HT1080 (cell line): Measurements from ENCODE around the gene TEC. TPM values are rescaled to one million over a fixed set of nuclear protein-coding genes. Genes with fewer than 3 reads are reported as not detected.

ENCODE experiments used
- DNase-seq: peaks from one replicate; pipeline ENCODE4 v3.0.0-alpha.2; 2015; ENCODE audit warnings: low read depth
- total RNA-seq: library from RNA; depleted of rRNA; stranded (reverse); fragments of >200 nt; shearing (Covaris generic); gene quantifications from 2 replicates; pipeline ENCODE4 v1.2.3, GENCODE V29; 2014

The TEC gene
- total RNA-seq, 1 experiment from 2014 or later: 4.1 TPM

DNA sequence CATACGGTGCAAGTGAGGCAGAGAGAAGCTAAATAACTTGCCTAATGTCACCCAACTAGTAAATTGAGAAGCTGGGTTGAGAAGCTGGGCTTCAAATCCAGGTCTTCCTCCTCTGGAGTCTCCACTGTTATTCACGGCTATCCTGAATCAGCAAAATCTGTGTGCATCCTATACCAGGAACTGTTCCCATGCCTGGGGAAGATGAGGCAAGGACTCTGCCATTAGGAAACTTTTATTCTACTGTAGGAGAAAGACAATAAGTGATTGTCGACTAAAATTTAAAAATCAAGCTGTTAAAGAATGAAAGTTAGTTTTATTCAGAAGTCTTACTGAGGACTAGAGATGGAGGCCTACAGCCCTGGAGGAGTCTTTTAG, 872 bp upstream of the TEC start:
- DNase-seq: no peak

DNA sequence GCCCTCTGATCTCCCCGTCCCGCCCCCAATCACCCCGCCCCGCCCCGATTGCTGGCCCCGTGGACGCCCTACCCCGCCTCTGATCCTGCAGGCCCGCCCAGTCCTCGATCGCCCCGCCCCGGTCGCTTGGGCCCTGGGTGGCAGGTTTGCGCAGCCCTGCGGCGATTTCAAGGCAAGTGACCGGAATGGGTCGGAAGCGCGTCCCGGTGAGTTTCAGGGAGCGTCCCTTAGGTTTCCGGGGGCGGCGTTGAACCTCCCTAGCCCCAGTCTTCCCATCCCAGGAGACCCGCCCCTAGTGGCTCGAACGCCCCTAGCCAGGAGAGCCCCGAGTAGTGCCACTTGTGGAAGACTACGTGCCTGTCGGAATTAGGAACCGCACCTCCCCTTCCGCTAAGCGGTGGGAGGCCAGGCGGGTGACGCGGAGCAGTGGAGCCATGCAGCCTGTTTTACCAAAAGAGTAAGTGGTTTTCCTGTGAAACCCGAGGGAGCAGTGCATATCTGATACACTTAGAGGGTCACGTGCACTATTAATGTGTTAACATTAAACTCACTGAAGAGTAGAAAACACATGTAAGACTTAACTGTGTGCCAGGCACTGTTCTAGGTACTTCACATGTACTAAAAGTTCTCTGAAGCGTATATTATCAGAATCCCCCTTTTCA, 354 bp upstream of the TEC start:
- DNase-seq: peak; percentile 87

DNA sequence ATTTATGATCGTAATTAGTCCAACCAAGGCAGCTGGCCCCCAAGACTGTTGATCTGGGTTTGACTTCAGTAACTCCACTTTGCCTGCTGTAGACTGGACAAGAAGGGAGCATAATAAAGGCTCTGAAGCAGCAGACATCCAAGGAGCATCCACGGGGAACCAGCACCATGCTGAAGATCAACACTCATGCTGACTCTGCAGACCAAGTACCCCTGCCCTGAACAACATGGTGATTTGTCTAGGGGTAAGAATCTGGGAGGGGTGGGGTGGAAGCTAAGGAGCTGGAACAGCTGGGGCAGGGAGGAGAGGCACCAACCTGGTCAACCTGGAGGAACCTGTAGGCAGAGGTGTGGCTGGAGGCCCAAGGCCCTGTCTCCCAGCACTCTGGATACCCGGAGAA, 2.1 kb downstream of the TEC start:
- DNase-seq: no peak

DNA sequence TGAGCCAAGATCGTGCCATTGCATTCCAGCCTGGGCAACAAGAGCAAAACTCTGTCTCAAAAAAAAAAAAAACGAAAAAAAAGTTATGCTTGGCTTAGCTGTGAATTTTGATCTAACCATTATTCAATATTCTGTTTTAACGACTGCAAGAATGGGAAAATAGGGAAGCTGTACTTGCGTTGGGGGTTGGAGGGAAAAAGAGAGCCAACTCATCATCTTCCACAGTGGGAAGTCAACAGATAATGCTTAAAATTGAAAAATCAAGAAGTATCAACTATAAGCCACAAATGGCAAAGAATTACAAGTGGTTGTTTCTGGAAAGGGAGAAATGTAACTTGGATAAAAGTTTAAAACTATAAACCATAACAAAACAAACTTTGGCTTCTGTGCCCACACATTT, 2.9 kb downstream of the TEC start:
- no peak for DNase-seq

DNA sequence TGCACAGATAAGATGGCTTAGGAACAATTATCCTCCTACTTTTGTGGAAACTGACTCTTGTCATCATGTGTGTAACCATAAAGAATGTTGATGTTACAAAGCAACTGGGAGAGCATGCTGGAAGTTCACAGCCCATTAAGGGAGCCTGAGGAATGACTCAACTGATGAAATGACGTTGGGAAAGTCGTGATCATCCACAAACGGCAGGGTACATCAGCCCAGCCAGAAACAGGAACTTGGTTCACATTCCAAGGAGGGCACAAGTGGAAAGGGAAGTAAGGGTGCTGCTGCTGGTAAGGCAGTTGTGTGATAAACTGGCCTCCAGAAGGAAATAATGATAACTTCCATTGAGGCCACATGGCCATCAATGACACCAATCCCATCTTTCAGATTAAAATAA, 6.7 kb downstream of the TEC start:
- DNase-seq: peak; percentile 52

DNA sequence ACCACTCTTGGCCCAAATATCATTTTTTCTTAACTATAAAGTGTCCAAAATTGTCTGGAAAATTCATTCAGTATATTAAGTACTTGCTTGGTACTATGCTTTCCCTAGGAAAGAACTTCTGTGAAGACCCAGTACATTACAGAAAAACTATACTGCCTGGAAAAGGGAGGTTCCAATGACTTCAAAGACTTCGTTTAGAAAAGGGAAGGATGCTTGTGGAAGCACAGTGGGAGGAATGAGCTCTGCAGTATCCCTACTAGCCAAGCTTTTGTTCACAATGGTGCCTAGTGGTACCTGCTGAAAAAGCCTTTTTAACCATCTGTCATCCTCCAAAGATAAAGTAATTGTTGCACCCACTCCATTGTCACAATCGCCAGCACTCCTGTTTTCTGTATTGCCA, 7.2 kb downstream of the TEC start:
- DNase-seq: no peak

DNA sequence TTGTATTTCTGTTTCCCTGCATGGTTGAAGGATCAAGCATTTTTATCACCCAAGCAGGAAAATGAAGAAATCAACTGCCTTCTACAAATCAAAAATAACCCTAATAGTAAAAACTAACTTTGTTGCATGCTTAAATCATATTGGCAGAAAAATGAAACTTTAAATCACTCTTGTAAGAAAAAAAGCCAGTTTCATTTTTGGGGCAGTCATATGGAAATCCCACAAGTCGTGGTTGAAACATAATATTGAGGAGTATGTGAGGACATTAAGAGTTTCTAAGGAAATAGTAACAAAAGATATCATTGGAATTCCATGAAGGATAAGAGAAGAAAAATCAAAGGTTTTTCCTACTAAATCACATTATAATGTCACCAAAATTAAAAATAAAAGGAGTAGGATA, 8.4 kb downstream of the TEC start:
- no peak for DNase-seq

DNA sequence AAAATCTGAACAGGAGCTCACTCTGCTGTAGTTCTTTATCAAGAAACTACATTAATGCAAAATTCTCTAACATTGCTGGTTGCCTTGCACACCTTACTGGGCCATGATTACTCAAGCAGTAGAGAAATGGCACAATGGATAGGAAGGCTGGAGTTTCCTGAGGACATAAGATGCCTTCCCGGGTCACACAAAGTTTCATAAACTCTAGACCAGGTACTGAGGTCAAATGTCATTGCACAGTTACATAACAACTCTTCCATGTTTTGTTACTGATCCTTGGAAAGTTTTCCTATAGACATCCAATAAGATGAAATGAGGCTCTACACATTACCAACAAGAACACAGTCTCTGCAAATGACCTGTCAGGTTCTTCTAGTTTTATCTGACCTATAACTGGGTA, 9.9 kb downstream of the TEC start:
- DNase-seq: no peak

DNA sequence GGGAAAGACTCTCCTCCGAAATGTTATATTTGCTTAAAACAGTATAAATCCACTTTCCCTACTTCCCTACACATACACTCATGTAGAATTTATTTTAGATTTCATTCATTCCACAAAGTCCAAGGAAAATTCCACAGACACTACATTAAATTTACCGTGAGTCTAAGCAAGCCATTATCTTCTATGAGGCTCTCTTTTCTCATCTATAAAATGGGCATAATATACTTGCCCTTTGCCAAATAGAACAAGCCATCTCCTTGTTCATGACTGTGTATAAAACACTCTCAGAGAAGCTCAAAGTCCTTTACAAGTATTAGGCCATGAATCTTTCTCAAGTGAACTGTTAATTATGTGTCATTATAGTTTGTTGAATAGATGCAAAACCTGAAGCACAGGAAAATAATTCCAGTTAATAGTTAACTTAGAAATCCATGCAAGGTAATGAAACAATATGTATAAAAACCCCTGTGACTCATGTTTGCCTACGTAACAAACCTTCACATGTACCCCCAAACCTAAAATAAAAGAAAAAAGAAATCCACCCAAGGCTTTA, 10.7 kb downstream of the TEC start:
- no peak for DNase-seq

DNA sequence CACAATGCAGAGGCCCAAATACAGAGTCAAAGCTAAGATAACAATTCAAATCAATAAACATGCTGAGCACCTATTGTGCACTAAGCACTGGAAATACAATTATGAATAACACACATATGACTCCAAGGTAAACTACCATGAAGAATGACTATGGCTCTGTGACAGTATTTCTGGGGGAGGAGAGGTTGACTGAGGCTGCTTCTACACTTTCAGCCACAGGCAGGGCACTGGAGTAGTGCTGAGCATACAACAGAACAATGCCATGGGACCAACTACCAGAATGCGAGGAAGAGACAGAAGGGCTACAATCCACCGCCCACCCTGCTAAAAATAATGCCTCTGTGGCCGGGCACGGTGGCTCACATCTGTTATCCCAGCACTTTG, 13.7 kb downstream of the TEC start:
- DNase-seq: no peak

DNA sequence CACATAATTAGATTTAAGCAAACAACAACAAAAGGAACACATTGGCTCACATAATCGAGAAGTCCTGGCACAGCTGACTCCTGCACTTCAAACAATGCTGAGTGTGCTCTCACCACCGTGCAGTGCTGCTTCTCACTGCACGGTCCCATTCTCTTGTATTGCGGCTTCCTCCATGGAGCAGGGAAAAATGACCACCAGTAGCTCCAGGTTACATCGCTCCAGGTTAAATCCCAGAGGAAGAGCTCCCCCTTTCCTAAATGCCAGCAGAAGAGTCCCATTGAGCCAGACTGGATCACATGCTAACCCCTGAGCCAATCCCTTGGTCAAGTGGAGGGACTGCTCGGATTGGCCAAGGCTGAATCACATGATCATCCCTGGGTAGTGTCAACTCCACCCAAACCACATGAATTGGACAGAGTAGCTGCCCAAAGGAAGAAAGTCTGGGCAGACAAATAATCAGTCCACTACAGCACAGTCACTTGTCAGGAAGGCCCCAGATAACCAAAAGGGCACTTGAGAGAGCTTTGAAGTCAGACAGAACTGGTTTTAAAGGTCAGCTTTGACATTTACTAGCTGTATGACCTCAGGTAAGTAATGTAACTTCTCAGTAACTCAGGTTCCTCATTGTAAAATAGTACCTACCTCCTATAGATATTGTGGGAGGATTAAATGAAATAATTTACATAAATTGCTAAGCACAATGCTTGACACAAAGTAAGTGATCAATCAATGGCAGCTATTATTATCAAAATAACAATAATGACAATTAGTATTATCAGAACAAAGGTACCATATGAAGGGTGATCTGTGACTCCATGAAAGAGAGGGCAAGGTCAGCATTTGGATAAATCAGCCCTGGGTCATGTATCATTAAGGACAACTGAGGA, 14.3 kb downstream of the TEC start:
- no peak for DNase-seq

DNA sequence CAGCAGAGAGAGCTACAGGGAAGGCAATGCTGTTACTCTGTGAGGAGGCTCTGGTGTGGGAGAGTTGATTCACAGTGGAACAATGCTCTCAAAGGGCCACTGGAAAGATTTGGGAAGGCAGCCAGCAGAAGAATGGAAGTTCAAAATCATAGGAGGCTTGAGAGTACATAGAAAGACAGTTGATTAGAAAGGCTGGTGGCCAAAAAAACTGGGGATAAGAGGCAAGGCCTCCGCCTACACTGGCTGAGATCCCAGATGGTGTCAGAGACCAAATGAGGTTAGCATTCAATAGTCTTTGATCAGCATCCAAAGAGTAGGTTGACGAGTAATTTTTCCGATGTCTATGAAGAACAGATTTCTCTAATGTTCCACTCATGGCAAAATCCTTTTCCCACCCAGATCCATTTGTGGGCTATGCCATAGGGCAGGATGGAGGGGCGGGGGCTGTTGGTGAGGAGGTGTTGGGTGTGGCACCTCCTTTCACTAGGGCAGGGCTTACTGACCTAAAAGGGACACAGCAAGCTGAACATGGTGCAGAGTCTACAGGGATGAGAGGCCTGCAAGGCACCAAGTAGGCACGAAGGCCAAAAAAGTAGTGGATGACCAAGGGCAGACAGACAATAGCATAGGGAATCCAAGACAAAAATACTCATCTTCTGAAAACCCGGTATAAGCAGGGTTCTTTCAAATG, 15.1 kb downstream of the TEC start:
- peak; percentile 56 for DNase-seq

DNA sequence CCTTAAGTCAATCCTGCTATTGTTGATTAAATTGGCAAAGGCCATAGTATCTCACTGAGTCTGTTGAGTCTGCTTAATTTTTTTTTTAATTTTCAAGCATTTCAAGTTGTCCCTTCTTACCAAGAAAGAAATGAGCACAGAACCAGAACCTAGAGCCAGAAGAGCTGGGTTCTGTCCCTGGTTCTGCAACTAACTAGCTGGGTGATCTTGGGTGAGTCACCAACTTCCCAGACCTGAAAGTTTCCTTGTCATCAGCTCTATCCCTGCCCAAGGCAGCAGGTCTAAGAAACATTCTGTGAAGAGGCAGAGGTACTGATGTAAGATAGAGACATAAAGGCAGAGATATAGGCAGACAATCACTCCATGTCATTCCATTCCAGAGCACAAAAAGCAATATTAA, 17.3 kb downstream of the TEC start:
- DNase-seq: no peak

DNA sequence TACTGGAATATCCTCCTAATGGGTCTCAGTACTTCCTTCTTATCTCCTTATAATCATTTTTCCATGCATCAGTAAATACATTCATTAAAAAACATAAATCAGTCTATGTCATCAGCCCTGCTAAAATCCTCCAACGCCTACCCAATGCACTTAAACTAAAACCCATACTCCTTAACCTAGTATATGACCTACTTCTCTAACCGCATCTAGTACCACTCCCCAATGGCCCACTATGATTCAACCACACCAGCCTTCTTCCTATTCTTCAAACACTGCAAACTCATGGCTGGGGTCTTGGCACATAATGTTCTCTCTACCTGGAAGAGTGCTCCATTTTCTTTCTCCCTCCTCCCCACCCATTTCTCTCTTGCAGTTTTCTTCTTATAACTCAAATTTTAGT, 18.7 kb downstream of the TEC start:
- DNase-seq: no peak

DNA sequence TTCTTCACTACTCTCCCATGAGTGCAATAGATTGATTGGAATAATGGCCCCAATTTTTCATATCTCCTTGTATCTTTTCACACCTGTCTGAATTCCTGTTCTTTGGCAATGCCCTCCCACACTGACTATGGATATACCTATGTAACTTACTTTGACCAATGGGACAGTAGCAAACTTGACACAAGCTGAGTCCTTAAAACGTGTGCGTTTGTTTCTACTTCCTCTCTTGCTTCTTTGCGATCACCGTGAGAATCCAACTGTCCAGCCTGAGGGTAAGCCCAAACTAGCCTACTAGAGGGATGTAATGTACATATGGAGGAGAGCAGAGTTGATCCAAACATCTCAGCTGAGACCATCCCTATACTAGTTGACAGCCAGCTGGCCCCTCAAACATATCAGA, 19.3 kb downstream of the TEC start:
- no peak for DNase-seq

DNA sequence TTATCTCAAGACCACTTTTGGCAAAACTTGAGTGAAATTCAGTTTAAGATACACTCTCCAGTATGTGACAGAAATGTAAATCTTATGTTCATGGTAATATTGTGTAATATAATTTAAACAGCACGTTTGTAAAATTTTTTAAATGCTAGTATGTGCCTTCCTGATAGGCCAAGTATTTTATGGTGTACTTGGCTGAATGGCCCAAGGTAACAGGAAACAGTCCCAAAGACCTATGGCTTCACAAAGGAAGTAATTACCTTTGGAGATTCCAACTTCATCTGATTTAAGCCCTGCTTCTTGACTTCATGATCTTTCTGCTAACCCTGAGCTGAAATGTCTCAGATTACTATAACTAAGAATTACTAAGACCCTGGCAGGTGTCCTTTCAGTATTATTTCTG, 20.3 kb downstream of the TEC start:
- DNase-seq: no peak

DNA sequence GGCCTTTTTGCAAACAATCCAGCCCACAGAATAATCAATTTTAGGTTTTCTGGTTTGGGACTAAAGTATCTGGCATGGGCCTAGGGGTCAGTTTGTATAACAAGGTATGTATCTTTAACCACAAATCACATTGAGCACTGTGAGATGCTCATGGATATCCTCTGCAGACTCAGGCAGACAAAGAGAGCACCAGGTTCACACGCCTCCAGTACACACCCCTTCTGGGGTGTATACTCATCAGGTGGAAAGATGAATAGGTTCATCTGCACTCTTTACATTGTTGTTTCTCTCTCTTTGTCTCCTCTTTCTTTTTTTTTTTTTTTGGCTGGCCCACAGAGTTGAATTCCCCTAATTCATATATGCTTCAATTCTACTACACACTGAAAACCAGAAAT, 21.1 kb downstream of the TEC start:
- no peak for DNase-seq

DNA sequence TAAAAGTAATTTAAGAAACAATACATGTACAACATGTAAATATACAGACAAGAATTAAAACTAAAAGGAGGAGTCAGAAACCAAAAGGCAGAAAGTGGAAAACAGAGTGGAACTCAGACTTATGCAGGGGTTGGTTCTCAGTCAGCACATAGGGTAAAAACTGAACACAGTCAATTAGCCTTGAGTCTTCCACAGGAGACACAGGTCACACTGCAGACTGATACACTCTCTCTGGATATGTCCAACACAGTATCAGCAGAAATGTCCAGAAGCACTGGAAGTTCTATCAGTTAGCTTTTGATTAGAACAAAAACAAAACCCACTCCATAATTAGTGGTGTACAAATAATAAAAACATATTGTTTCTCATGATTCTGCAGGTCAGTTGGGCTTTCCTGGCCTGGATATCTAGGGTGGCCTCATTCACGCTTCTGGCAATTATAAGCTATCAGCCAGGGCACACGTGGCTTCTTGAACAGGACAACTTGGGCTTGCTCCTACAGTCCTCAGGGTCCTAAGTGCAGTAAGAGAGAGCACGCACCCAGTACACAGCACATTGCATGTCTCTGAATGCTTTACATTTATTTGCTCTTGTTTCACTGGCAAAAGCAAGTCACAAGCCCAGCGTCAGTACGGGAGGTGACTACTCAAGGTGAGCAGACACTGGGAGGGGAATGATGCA, 21.6 kb downstream of the TEC start:
- no peak for DNase-seq

DNA sequence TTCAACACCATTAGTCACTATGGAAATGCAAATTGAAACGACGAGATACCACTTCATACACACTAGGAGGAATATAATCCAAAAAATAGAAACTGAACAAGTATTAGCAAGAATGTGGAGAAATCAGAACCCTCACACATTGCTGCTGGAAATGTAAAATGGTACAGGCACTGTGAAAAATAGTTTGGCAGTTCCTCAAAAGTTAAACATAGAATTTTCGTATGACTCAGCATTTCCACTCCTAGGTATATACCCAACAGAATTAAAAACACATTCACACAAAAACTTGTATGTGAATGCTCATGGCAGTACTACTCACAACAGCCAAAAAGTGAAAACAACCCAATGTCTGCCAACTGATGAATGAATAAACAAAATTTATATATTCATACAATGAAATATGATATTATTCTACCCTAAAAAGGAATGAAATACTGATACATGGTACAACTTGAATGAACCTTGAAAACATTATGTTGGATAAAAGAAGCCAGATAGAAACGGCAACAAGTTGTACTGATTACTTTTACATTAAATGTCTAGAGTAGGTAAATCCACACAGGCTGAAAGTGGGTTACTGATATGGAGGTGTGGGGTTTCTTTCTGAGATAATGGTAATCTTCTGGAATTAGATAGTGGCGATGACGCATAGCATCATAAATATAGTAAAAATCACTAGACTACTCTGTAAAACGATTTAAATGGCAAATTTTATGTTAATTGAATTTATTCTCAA, 22.3 kb downstream of the TEC start:
- peak; percentile 8 for DNase-seq

DNA sequence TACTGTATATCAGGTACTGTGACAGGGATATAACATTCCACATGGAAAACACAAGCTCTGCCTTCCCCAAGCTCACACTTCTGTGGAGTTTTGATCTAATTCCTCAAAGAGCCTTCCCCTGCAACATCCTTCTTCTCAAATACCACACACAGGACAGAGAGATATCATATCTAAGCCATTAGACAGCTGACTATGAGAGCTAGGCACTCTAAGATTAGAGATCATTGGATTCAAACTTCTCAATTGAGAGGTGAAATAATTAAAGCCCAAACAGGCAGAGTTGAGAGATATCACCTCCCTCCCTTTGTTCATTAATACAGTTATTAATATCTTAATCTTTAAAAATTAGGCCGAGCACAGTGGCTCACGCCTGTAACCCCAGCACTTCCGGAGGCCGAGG, 25.0 kb downstream of the TEC start:
- DNase-seq: no peak

DNA sequence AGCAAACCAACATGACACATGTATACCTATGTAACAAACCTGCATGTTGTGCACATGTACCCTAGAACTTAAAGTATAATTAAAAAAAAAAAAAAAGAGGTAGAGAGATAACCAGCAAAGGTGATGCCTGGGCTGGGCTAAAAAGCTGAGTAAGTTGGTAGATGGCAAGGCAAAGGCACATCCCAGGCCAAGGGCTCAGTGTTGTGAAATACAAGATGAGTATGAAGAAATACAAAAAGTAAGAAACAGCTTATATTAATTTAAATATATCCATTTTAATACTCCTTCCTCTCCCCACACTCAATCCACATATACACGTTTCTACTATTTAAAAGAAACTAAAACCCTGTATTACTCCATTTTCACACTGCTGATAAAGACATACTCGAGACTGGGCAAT, 25.8 kb downstream of the TEC start:
- no peak for DNase-seq
